GM18870 (cell line): ENCODE data around the gene RAB11B.
"Not testable (repeated sequence)": the region's sequence is repeated elsewhere in the genome, so short reads cannot be mapped to it uniquely, and the experiment has no call there.

Source experiments
- ATAC-seq: cut with Tn5 transposase; IDR thresholded peaks from one replicate; pipeline ENCODE4 v1.9.1; 2021; ENCODE audit warnings: moderate library complexity; ENCODE audit not compliant: unreplicated experiment

Gene RAB11B

GRCh38 chr19:8425331-8425730 is 35.2 kb downstream of the RAB11B start:
- ATAC-seq, result not testable (repeated sequence)

GRCh38 chr19:8426283-8426682 is 36.1 kb downstream of the RAB11B start:
- no peak for ATAC-seq

- ATAC-seq, result no peak
These were observed 38.9 kb downstream of the RAB11B start for GRCh38 chr19:8429044-8429443.

GRCh38 chr19:8429826-8430225 is 39.7 kb downstream of the RAB11B start:
- no peak for ATAC-seq

GRCh38 chr19:8430650-8431049 is 40.5 kb downstream of the RAB11B start:
- no peak for ATAC-seq

GRCh38 chr19:8438236-8438635 is 48.1 kb downstream of the RAB11B start:
- no peak for ATAC-seq

GRCh38 chr19:8441725-8442544 is 51.8 kb downstream of the RAB11B start:
- ATAC-seq, result no peak

- not testable (repeated sequence) for ATAC-seq
These were observed 54.0 kb downstream of the RAB11B start for GRCh38 chr19:8444140-8444676.

- peak; percentile 70 for ATAC-seq
These were observed 54.7 kb downstream of the RAB11B start, which contains the start of gene HNRNPM for GRCh38 chr19:8444677-8445487. TSS of gene HNRNPM (plus strand) at chr19:8444975. CDS start at chr19:8444999, 24 bp downstream.

- ATAC-seq, result no peak
These were observed 55.4 kb downstream of the RAB11B start for GRCh38 chr19:8445488-8446001.

- no peak for ATAC-seq
These were observed 56.0 kb downstream of the RAB11B start for GRCh38 chr19:8446061-8446709.

GRCh38 chr19:8449830-8450229 is 59.7 kb downstream of the RAB11B start:
- ATAC-seq, result no peak

- no peak for ATAC-seq
These were observed 61.2 kb downstream of the RAB11B start for GRCh38 chr19:8451377-8451776.

- ATAC-seq, result no peak
These were observed 61.7 kb downstream of the RAB11B start for GRCh38 chr19:8451885-8452284.

- ATAC-seq, result no peak
These were observed 62.4 kb downstream of the RAB11B start for GRCh38 chr19:8452446-8453123.

- ATAC-seq, result no peak
These were observed 63.5 kb downstream of the RAB11B start for GRCh38 chr19:8453616-8454015.
